SU-DHL-6 (cell line): ENCODE results near the gene FNTB.

Source experiments
- H2AFZ ChIP-seq: fragments of 200-600 bp; sonication (generic); 2 replicates; pipeline ENCODE4 v1.6.1; 2014; ENCODE audit warnings: low read depth, mild to moderate bottlenecking, moderate library complexity, mixed read lengths, antibody characterized with exemption, low read length; ENCODE audit not compliant: severe bottlenecking
- H3F3A ChIP-seq: fragments of 200-600 bp; shearing (Covaris generic); 2 replicates; pipeline ENCODE4 v1.6.0; 2016; ENCODE audit warnings: antibody characterized with exemption, mild to moderate bottlenecking; ENCODE audit not compliant: insufficient read depth
- H3K27ac ChIP-seq: fragments of 200-600 bp; sonication (generic); 2 replicates; pipeline ENCODE4 v1.5.1; 2016; ENCODE audit warnings: low read depth, mild to moderate bottlenecking, low read length, moderate library complexity, mixed read lengths
- H3K27me3 ChIP-seq: fragments of 200-600 bp; sonication (generic), shearing (Covaris generic); 2 replicates; pipeline ENCODE4 v1.6.0; 2014; ENCODE audit warnings: mild to moderate bottlenecking, low read length
- H3K36me3 ChIP-seq: fragments of 200-600 bp; sonication (generic); 2 replicates; pipeline ENCODE4 v1.6.1; 2014; ENCODE audit warnings: mild to moderate bottlenecking, low read length, mixed read lengths
- H3K4me2 ChIP-seq: fragments of 300-600, 200-600 bp; shearing (Covaris generic), sonication (generic); 2 replicates; pipeline ENCODE4 v1.6.0; 2014; ENCODE audit warnings: low read length, low read depth, mild to moderate bottlenecking; ENCODE audit not compliant: poor library complexity, severe bottlenecking
- H3K4me3 ChIP-seq: fragments of 200-600 bp; sonication (generic); 2 replicates; pipeline ENCODE4 v1.5.1; 2014; ENCODE audit warnings: antibody characterized with exemption, low read length, mild to moderate bottlenecking, mixed read lengths; ENCODE audit not compliant: insufficient read depth, poor library complexity, severe bottlenecking
- H3K79me2 ChIP-seq: fragments of 200-600 bp; sonication (generic); 2 replicates; pipeline ENCODE4 v1.6.1; 2014; ENCODE audit warnings: mild to moderate bottlenecking, low read length, moderate library complexity; ENCODE audit not compliant: insufficient read depth
- H3K9ac ChIP-seq: fragments of 200-600 bp; sonication (generic); 2 replicates; pipeline ENCODE4 v1.7.0; 2014; ENCODE audit warnings: mild to moderate bottlenecking, low read length
- H3K9me2 ChIP-seq: fragments of 200-600 bp; sonication (generic); replicated peaks from 2 replicates; pipeline ENCODE4 v1.6.1; 2014; ENCODE audit warnings: low read length; ENCODE audit not compliant: insufficient read depth
- H3K9me3 ChIP-seq: fragments of 200-600 bp; sonication (generic); 2 replicates; pipeline ENCODE4 v1.6.1; 2014; ENCODE audit warnings: low read length, mixed read lengths; ENCODE audit not compliant: insufficient read depth
- H4K20me1 ChIP-seq: fragments of 200-600 bp; sonication (generic); 2 replicates; pipeline ENCODE4 v1.6.1; 2014; ENCODE audit warnings: low read depth, mild to moderate bottlenecking, antibody characterized with exemption, low read length, moderate library complexity, mixed read lengths
- CTCF ChIP-seq: fragments of 200-600 bp; sonication (generic); IDR thresholded peaks from one replicate; pipeline ENCODE4 v1.5.1; 2017; ENCODE audit warnings: antibody characterized with exemption, mild to moderate bottlenecking, low read length, moderate library complexity; ENCODE audit not compliant: insufficient read depth, poor library complexity, severe bottlenecking
- EZH2phosphoT487 ChIP-seq: fragments of 200-600 bp; sonication (generic), shearing (Covaris generic); conservative IDR thresholded peaks from 2 replicates; pipeline ENCODE4 v1.6.1; 2018; ENCODE audit warnings: mild to moderate bottlenecking, antibody characterized with exemption, low read length, moderate library complexity, mixed read lengths

The FNTB gene

GRCh38 chr14:65025818-65026217 is 39.1 kb downstream of the FNTB start:
- TF ChIP-seq CTCF = no peak
- TF ChIP-seq EZH2phosphoT487 = no peak
- H2AFZ ChIP-seq = no peak overlapping the region
- H3K9me2 ChIP-seq = no peaks in the 10 kb centered on the region
- no peaks in the 10 kb centered on the region for H4K20me1 ChIP-seq
- no peaks in the 10 kb centered on the region for H3K79me2 ChIP-seq
- H3K9me3 ChIP-seq = no peaks in the 10 kb centered on the region
- H3K36me3 ChIP-seq = no peaks in the 10 kb centered on the region
- no peaks in the 10 kb centered on the region for H3F3A ChIP-seq
- H3K9ac ChIP-seq = no peak overlapping the region
- no peak overlapping the region for H3K4me2 ChIP-seq
- no peak overlapping the region for H3K4me3 ChIP-seq
- no peaks in the 10 kb centered on the region for H3K27me3 ChIP-seq
- no peak overlapping the region for H3K27ac ChIP-seq

DNA sequence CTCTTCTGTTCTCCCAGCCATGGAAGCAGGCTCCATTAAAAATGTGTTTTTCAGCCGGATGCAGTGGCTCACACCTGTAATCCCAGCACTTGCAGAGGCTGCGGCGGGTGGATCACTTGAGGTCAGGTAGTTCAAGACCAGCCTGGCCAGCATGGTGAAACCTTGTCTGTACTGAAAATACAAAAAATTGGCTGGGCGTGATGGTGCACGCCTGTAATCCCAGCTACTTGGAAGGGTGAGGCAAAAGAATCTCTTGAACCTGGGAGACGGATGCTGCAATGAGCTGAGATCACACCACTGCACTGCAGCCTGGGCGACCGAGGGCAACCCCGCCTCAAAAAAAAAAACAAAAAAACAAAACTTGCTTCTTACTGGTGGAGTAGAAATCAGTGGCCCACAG is 39.8 kb downstream of the FNTB start:
- H3K4me3 ChIP-seq = no peak overlapping the region
- H3F3A ChIP-seq = no peaks in the 10 kb centered on the region
- H3K36me3 ChIP-seq = no peaks in the 10 kb centered on the region
- H3K9ac ChIP-seq = no peak overlapping the region
- no peaks in the 10 kb centered on the region for H3K79me2 ChIP-seq
- H2AFZ ChIP-seq = no peak overlapping the region
- H3K9me3 ChIP-seq = no peaks in the 10 kb centered on the region
- no peak overlapping the region for H3K4me2 ChIP-seq
- H3K9me2 ChIP-seq = no peaks in the 10 kb centered on the region
- TF ChIP-seq EZH2phosphoT487 = no peak
- no peak for TF ChIP-seq CTCF
- H3K27me3 ChIP-seq = no peaks in the 10 kb centered on the region
- no peak overlapping the region for H3K27ac ChIP-seq
- no peaks in the 10 kb centered on the region for H4K20me1 ChIP-seq

DNA sequence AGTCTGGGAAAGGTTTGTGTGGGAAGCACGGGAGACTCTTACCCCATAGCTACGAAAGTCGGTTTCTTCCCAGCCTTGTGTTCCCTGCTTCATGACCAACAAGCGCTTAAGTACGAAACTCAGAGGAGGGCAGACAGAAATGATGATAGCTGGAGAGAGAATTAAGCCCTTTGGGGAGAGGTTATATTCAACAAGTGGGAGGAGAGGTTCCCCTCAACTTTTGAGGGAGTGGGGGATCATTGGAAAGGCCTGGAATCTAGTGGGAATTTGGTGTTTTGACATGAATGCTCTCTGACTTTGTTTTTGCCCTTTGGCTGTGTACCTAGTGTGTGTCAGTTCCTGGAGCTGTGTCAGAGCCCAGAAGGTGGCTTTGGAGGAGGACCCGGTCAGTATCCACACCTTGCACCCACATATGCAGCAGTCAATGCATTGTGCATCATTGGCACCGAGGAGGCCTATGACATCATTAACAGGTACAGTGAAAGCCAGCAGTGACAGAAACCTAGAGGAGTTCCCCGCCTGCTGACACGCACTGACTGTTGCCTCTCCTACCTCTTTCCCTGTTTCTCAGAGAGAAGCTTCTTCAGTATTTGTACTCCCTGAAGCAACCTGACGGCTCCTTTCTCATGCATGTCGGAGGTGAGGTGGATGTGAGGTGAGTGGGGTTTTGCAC is 40.6 kb downstream of the FNTB start:
- no peaks in the 10 kb centered on the region for H4K20me1 ChIP-seq
- no peaks in the 10 kb centered on the region for H3K36me3 ChIP-seq
- H3K27ac ChIP-seq = no peak overlapping the region

More for the DNA sequence above, 40.6 kb downstream of the FNTB start:
- Histone ChIP-seq H2AFZ (no peak overlapping the region), H3K9me2 (no peaks in the 10 kb centered on the region), H3K27me3 (no peaks in the 10 kb centered on the region), H3F3A (no peaks in the 10 kb centered on the region), H3K79me2 (no peaks in the 10 kb centered on the region), H3K9me3 (no peaks in the 10 kb centered on the region), H3K4me3 (no peak overlapping the region), H3K9ac (no peak overlapping the region), H3K4me2 (no peak overlapping the region)
- TF ChIP-seq EZH2phosphoT487 = no peak
- no peak for TF ChIP-seq CTCF
